IMR-90 (cell line): ENCODE data around the gene SNX30. TPM values are rescaled to one million over a fixed set of nuclear protein-coding genes. Genes with fewer than 3 reads are reported as not detected.

Source experiments
- ATAC-seq: fragments of 200-7000 bp; cut with Tn5 transposase; 2 replicates; pipeline ENCODE4 v1.9.1; 2020; ENCODE audit warnings: low read depth, mild to moderate bottlenecking, moderate library complexity
- BruUV-seq: library from RNA; stranded (reverse); fragments of 400-500 nt; replicated peaks from 2 replicates; lab custom pipeline; 2021; lab: Mats Ljungman, UMichigan
- CTCF ChIA-PET: fragments of 300-600 bp; formaldehyde crosslinking; extraction: SDS; loops from one replicate; lab custom pipeline; 2021; ENCODE audit warnings: antibody characterized with exemption; lab: Yijun Ruan, JAX
- POLR2A ChIA-PET: fragments of 300-600 bp; sonication (Branson Sonifier 250); formaldehyde crosslinking; loops from one replicate; lab custom pipeline; 2022; ENCODE audit warnings: antibody characterized with exemption; ENCODE audit not compliant: unreplicated experiment; lab: Charles Lee
- DNase-seq: peaks from one replicate; pipeline ENCODE4 v3.0.0; 2013
- H2AFZ ChIP-seq: replicated peaks from 2 replicates; pipeline ENCODE3; 2013; ENCODE audit warnings: low read length, mild to moderate bottlenecking; ENCODE audit not compliant: poor library complexity
- H2AK5ac ChIP-seq: 2 replicates; pipeline ENCODE4 v1.6.1; 2013; ENCODE audit warnings: low read depth, low read length, inconsistent platforms
- H2AK9ac ChIP-seq: replicated peaks from 2 replicates; pipeline ENCODE3; 2013; ENCODE audit warnings: mild to moderate bottlenecking, low read depth, low read length, moderate library complexity; ENCODE audit not compliant: poor library complexity
- H2BK120ac ChIP-seq: 2 replicates; pipeline ENCODE4 v1.6.1; 2013; ENCODE audit warnings: low read depth, low read length, inconsistent platforms
- H2BK15ac ChIP-seq: 3 replicates; pipeline ENCODE4 v1.6.1; 2013; ENCODE audit warnings: low read depth, low read length, inconsistent platforms
- H2BK20ac ChIP-seq: 2 replicates; pipeline ENCODE4 v1.6.1; 2013; ENCODE audit warnings: low read depth, mild to moderate bottlenecking, inconsistent platforms, low read length, moderate library complexity
- H2BK5ac ChIP-seq: 2 replicates; pipeline ENCODE4 v1.6.1; 2013; ENCODE audit warnings: mild to moderate bottlenecking, low read depth, low read length, inconsistent platforms; ENCODE audit not compliant: poor library complexity, severe bottlenecking
- H3K14ac ChIP-seq: replicated peaks from 2 replicates; pipeline ENCODE4 v1.6.1; 2013; ENCODE audit warnings: low read depth, low read length, inconsistent platforms
- H3K18ac ChIP-seq: 2 replicates; pipeline ENCODE4 v1.6.1; 2013; ENCODE audit warnings: low read depth, low read length, control low read depth
- H3K23ac ChIP-seq: 2 replicates; pipeline ENCODE4 v1.6.1; 2013; ENCODE audit warnings: low read depth, low read length, inconsistent platforms
- H3K27ac ChIP-seq: 2 replicates; pipeline ENCODE4 v1.5.1; 2013; ENCODE audit warnings: mild to moderate bottlenecking, control low read depth, low read length; ENCODE audit not compliant: insufficient read depth
- H3K27me3 ChIP-seq: 2 replicates; pipeline ENCODE4 v1.6.1; 2013; ENCODE audit warnings: low read length; ENCODE audit not compliant: control insufficient read depth, insufficient read depth
- H3K36me3 ChIP-seq: 2 replicates; pipeline ENCODE4 v1.6.1; 2013; ENCODE audit warnings: low read length, mixed read lengths; ENCODE audit not compliant: control insufficient read depth, insufficient read depth
- H3K4ac ChIP-seq: 2 replicates; pipeline ENCODE4 v1.6.1; 2013; ENCODE audit warnings: low read depth, low read length, inconsistent platforms
- H3K4me1 ChIP-seq: 2 replicates; pipeline ENCODE4 v1.6.1; 2013; ENCODE audit warnings: low read length, mixed read lengths; ENCODE audit not compliant: control insufficient read depth, insufficient read depth
- H3K4me2 ChIP-seq: 2 replicates; pipeline ENCODE4 v1.6.1; 2013; ENCODE audit warnings: low read depth, mild to moderate bottlenecking, control low read depth, low read length, moderate library complexity
- H3K4me3 ChIP-seq: 2 replicates; pipeline ENCODE4 v1.5.1; 2013; ENCODE audit warnings: low read depth, mild to moderate bottlenecking, control low read depth, low read length, moderate library complexity; ENCODE audit not compliant: insufficient read depth
- H3K56ac ChIP-seq: 2 replicates; pipeline ENCODE4 v1.6.1; 2013; ENCODE audit warnings: low read length, inconsistent platforms; ENCODE audit not compliant: insufficient read depth; ENCODE audit errors: extremely low read depth
- H3K79me1 ChIP-seq, 2 experiments: 2 replicates each; pipeline ENCODE4 v1.6.1; 2013; ENCODE audit warnings: low read length in 2 of 2, inconsistent platforms in 1 of 2, low read depth in 1 of 2
- H3K9ac ChIP-seq: 2 replicates; pipeline ENCODE4 v1.6.1; 2013; ENCODE audit warnings: low read depth, low read length, control low read depth
- H3K9me1 ChIP-seq: 2 replicates; pipeline ENCODE4 v1.6.1; 2013; ENCODE audit warnings: low read length, inconsistent platforms; ENCODE audit not compliant: insufficient read depth
- H3K9me3 ChIP-seq: 2 replicates; pipeline ENCODE4 v1.6.1; 2013; ENCODE audit warnings: low read length; ENCODE audit not compliant: control insufficient read depth, insufficient read depth
- H4K20me1 ChIP-seq: 2 replicates; pipeline ENCODE4 v1.6.1; 2013; ENCODE audit warnings: low read length, inconsistent platforms; ENCODE audit not compliant: insufficient read depth
- H4K5ac ChIP-seq: 2 replicates; pipeline ENCODE4 v1.6.1; 2013; ENCODE audit warnings: mild to moderate bottlenecking, low read depth, low read length, control low read depth
- H4K8ac ChIP-seq, 2 experiments: 2 replicates each; pipeline ENCODE4 v1.6.1; 2013; ENCODE audit warnings: low read depth in 2 of 2, low read length in 2 of 2, control low read depth in 1 of 2, inconsistent platforms in 1 of 2
- H4K91ac ChIP-seq: 2 replicates; pipeline ENCODE4 v1.6.1; 2013; ENCODE audit warnings: low read depth, low read length, inconsistent platforms; ENCODE audit not compliant: insufficient read depth
- RFX5 ChIP-seq: IDR thresholded peaks from 2 replicates; pipeline ENCODE4 v1.8.0; 2012; ENCODE audit warnings: low read depth, mild to moderate bottlenecking, low read length, moderate library complexity
- USF2 ChIP-seq: fragments of 150-350 bp; IDR thresholded peaks from 2 replicates; pipeline ENCODE4 v1.6.1; 2017; ENCODE audit warnings: mild to moderate bottlenecking, antibody characterized with exemption, low read length, low read depth
- WGBS, 2 experiments: methylation state at CpG; one replicate each; pipeline versions ENCODE4 v1.1.5 to v1.1.7; 2013; ENCODE audit warnings: missing lambda C conversion rate in 2 of 2; ENCODE audit not compliant: insufficient read length in 1 of 2; ENCODE audit errors: extremely low coverage in 2 of 2; 5-methylcytosine and 5-hydroxymethylcytosine counted together
- dilution Hi-C: fragments of 300-500 bp; cut with HindIII; formaldehyde crosslinking; loops from one replicate; pipeline ENCODE4 v1.14.3; 2018; ENCODE audit warnings: low sequenced_read_pairs; ENCODE audit not compliant: unreplicated experiment
- in situ Hi-C: fragments of 300-500 bp; cut with MboI; formaldehyde crosslinking; loops from 3 replicates; pipeline ENCODE4 v1.14.3; 2019; ENCODE audit warnings: low sequenced_read_pairs, inconsistent platforms, mixed read lengths
- intact Hi-C: fragments of 100-400 bp; cut with micrococcal nuclease; formaldehyde crosslinking; loops from 2 replicates; pipeline ENCODE4 v1.10.0; 2022
- polyA plus RNA-seq, 3 experiments: library from polyadenylated mRNA; depleted of rRNA; stranded (reverse); fragments of >200 nt; gene quantifications; 2 replicates each; pipeline ENCODE4 v1.2.3, GENCODE V29; 2012; ENCODE audit warnings: low replicate concordance in 1 of 3
- total RNA-seq: library from RNA; depleted of rRNA; stranded (reverse); fragments of >200 nt; gene quantifications from 2 replicates; pipeline ENCODE4 v1.2.3, GENCODE V29; 2012

The SNX30 gene
- total and polyA plus RNA-seq, 2 of the 4 experiments (the other 2 are of a cell fraction) = 8.0 to 18.8 TPM

- CTCF ChIA-PET = no interaction called here
- Histone ChIP-seq H3K14ac (no peak overlapping the region), H2BK120ac (peak overlapping the region; percentile 87), H2AFZ (no peak overlapping the region), H4K91ac (no peak overlapping the region), H2AK5ac (peak overlapping the region; percentile 62; the same call in 1 of the 2 replicates), H3K79me1 (peaks cover 29 to 80% of the 10 kb centered on the region in 2 experiments), H3K4me1 (peaks cover 21% of the 10 kb centered on the region), H3K9ac (no peak overlapping the region), H3K9me3 (no peaks in the 10 kb centered on the region), H4K8ac (0 out of 4 replicates have a peak overlapping the region, but pooled peaks of 1 of the 2 experiments have one; percentile 22), H2BK5ac (no peak overlapping the region), H2BK15ac (no peak overlapping the region), H3K56ac (no peak overlapping the region), H3K9me1 (peaks cover 24% of the 10 kb centered on the region), H3K27ac (no peak overlapping the region), H3K4ac (peak overlapping the region; percentile 11; the same call in 1 of the 2 replicates), H3K4me3 (no peak overlapping the region), H4K20me1 (peaks cover 35% of the 10 kb centered on the region; the same call in 1 of the 2 replicates), H3K4me2 (no peak overlapping the region), H3K23ac (no peak overlapping the region), H3K36me3 (no peaks in the 10 kb centered on the region), H2BK20ac (peak overlapping the region; percentile 48; the same call in 1 of the 2 replicates), H2AK9ac (no peak overlapping the region), H3K27me3 (no peaks in the 10 kb centered on the region), H4K5ac (no peak overlapping the region), H3K18ac (no peak overlapping the region)
- BruUV-seq = no TSS peak
- POLR2A ChIA-PET = no interaction called here
- intact Hi-C loops = no loop called here
- TF ChIP-seq RFX5 (no peak), USF2 (peak; percentile 35; the same call in 1 of the 2 replicates)
- ATAC-seq (peak; percentile 6; the same call in 1 of the 2 replicates), DNase-seq (peak; percentile 60)
- dilution Hi-C loops = no loop called here
- in situ Hi-C loops = no loop called here
- 40% methylated on average over 1 of the region's 4 CpGs; no CpG with 5 or more reads in 1 of the 2 experiments for WGBS, 2 experiments
Observed at GRCh38 chr9:112755675-112756074, 5.1 kb downstream of the SNX30 start.
